HG02973 (cell line): ENCODE measurements around the gene FAIM.
"Not testable (repeated sequence)": the region's sequence is repeated elsewhere in the genome, so short reads cannot be mapped to it uniquely, and the experiment has no call there.

Experiments used
- ATAC-seq: cut with Tn5 transposase; IDR thresholded peaks from one replicate; pipeline ENCODE4 v1.9.1; 2021; ENCODE audit warnings: moderate library complexity; ENCODE audit not compliant: unreplicated experiment

Gene FAIM

DNA sequence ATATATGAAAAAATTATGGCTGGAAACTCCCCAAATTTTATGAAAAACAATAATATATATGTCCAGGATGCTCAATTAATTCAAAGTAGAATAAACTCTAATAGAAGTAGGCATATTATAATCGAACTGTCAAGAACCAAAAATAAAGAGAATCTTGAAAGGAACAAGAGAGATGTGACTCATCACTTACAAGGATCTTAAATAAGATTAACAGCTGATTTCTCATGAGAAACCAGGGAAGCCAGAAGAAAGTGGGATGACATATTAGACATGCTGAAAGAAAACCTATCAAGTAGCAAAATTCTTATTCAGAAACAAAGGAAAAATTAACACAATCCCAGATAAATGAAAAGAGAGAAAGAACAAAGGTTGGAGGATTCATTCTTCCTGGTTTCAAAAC, 66.8 kb downstream of the FAIM start:
- ATAC-seq, result no peak

DNA sequence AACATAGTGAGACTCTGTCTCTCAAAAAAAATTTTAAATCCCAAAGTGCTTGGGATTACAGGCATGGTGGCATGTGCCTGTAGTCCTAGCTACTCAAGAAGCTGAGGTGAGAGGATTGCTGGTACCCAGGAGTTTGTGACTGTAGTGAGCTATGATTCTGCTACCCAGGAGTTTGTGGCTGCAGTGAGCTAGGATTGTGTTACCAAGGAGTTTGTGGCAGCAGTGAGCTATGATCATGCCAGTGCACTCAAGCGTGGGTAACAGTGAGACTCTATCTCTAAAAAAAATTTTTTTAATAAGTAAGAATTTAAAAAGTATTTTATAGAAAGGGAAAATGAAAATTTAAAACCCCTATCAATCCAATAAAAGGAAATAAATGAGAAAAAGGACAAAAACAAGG, 69.5 kb downstream of the FAIM start:
- no peak for ATAC-seq

DNA sequence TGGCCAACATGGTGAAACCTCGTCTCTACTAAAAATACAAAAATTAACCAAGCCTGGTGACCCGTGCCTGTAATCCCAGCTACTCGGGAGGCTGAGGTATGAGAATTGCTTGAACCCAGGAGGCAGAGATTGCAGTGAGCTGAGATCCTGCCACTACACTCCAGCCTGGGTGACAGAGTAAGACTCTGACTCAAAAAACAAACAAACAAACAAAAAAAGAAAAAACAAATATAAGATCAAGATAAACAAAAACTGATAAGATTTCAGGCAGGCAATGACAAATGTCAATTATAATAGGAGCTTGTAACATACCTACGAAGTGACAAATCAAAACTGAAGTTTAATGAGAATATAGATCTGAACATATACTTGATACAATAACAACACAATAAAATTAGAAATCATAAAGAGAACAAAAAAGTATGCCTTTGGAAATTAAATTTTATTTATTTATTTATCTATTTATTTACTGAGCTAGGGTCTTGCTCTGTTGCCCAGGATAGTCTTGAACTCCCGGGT, 70.4 kb downstream of the FAIM start:
- ATAC-seq, result no peak

DNA sequence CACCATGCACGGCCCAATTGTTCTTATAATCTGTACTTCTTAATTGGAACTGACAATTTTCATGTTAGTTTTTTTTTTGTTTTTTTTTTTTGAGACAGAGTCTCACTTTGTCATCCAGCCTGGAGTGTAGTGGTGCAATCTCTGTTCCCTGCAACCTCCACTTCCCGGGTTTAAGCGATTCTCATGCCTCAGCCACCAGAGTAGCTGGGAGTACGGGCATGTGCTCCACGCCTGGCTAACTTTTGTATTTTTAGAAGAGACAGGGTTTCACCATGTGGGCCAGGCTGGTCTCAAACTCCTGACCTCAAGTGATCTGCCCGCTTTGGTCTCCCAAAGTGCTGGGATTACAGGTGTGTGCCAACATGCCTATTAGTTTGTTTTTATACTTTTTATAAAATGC, 72.4 kb downstream of the FAIM start:
- not testable (repeated sequence) for ATAC-seq

DNA sequence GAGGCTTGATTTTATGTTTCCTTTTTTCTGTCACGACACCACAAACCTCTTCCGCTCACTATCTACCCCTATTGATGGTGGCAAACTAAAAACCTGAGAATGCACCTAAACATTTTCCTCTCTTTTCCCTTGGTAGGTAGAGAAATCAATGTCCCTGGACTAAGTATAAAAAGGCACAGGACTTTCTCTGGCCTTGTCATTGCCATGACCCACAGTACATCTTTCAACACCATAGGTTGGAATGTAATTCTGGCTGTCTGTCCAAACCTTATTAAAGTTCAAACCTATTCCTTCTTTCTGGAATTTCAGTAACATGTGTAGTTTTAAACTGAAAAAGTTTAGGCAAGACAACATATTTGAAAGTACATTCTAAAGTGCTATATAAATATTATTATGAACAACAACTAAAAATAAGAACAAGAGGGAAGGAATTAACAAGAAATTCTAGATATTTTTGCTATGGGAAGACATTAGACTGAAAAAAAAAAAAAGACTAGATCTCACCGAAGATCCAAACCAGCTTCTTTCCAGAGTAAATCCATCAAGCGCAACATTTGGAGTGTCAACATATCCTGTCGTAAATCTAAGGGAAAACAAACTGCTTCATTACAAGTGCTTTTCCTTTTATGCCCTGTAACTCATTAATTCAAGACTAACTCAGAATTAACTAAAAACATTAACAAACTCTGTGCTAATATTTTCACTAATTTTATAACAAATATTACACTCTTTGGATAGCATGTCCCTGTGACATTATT, 73.1 kb downstream of the FAIM start:
- no peak for ATAC-seq

DNA sequence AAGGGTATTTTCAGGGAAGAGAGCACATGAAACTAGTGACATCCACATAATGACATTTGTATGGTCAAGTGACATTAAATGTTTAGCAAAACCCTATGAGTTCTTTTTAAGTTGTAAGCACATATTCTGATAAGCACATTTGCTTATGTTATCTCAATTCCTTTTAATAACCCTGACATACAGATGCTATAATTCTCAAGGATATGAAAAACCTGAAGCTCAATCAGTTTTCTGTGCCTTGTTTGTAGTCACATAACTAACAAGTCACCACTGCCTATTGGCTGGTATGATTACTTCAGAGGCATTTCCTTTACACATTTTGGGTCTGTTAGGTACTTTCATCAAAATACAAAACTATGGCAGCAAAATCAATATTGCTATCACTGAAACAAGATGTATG, 74.1 kb downstream of the FAIM start:
- no peak for ATAC-seq
